ENCODE results near the gene ATP8B4.

The ATP8B4 gene

DNA sequence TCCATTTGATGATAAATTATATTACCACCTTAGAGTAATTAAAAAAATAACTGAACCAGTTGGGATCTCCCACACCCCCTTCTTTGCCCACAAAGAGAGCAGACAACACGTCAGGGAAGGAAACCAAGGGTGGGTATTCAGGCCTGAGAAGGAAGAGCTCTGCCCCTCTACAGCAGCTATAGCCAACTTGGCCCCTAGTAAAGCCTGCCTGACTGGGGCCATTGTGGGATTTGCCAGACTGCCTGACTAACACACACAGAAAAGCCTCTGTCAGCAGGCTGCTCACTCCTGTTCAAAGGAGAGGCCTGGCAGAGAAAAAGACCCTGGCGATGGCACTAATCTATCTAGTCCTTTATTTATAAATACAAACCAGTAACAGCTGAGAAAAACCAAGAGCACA lies 41.4 kb downstream of the ATP8B4 start:
- WGBS, 2 experiments (ENCODE audit: insufficient coverage in 2 of 2): 67% methylated on average over 1 of the region's 2 CpGs; no CpG with 5 or more reads in 1 of the 2 experiments
- no peak overlapping the region for H3K4me3 ChIP-seq (ENCODE audit: extremely low read depth, insufficient read depth, low read length, poor library complexity, severe bottlenecking)
- H3K36me3 ChIP-seq (ENCODE audit: control insufficient read depth, insufficient read depth, low read length): no peaks in the 10 kb centered on the region
- H3K27ac ChIP-seq (ENCODE audit: low read depth, low read length, severe bottlenecking): no peak overlapping the region
- H3K9me3 ChIP-seq (ENCODE audit: control insufficient read depth, low read length): no peaks in the 10 kb centered on the region
- no peaks in the 10 kb centered on the region for H3K4me1 ChIP-seq (ENCODE audit: control insufficient read depth, insufficient read depth, low read length, poor library complexity, severe bottlenecking)

DNA sequence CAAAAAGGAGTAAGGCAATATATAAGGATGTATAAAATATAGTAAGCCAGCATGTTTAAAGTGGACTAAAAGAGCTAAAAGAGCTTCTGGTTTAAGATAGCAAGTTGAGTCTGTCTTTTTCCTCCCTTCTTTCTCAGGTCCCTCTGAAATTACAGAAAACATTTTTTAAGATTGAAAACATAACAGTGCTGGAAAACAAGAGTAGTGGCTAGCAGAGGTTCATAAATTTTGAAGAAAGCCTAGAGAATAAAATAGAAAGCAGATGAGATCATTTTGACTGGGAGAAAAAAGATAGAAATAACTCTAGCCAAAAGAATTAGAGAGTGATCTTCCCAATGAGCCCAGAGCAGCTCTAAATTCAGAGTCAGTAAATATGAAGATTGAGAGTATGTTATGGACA lies 41.9 kb downstream of the ATP8B4 start:
- no peaks in the 10 kb centered on the region for H3K9me3 ChIP-seq (ENCODE audit: control insufficient read depth, low read length)
- H3K27ac ChIP-seq (ENCODE audit: low read depth, low read length, severe bottlenecking): no peak overlapping the region
- H3K36me3 ChIP-seq (ENCODE audit: control insufficient read depth, insufficient read depth, low read length): no peaks in the 10 kb centered on the region
- H3K4me1 ChIP-seq (ENCODE audit: control insufficient read depth, insufficient read depth, low read length, poor library complexity, severe bottlenecking): no peaks in the 10 kb centered on the region
- H3K4me3 ChIP-seq (ENCODE audit: extremely low read depth, insufficient read depth, low read length, poor library complexity, severe bottlenecking): no peak overlapping the region

DNA sequence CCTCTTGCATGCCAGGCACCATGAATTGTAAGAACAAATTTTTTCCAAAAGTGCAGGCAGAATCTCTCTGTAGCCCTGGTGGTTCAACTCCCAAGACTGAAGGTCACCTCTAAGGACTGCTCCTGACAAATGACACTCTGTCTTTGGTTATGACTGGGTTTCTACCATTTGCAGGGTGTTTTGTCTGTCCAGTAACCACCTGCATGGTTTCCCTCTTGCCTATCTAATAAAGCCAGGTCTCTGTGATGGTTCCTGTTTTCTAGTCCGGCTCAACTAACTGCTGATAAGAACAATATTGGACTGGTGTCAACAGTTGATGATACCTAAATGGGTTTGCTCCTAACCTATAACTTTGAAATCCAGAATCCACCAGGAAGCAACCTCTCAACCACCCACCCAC lies 43.7 kb downstream of the ATP8B4 start:
- H3K27ac ChIP-seq (ENCODE audit: low read depth, low read length, severe bottlenecking): no peak overlapping the region
- H3K4me1 ChIP-seq (ENCODE audit: control insufficient read depth, insufficient read depth, low read length, poor library complexity, severe bottlenecking): no peaks in the 10 kb centered on the region
- no CpG with 5 or more reads among the region's 1 CpG for WGBS, 2 experiments (ENCODE audit: insufficient coverage in 2 of 2)
- H3K4me3 ChIP-seq (ENCODE audit: extremely low read depth, insufficient read depth, low read length, poor library complexity, severe bottlenecking): no peak overlapping the region
- no peaks in the 10 kb centered on the region for H3K36me3 ChIP-seq (ENCODE audit: control insufficient read depth, insufficient read depth, low read length)
- H3K9me3 ChIP-seq (ENCODE audit: control insufficient read depth, low read length): no peaks in the 10 kb centered on the region

DNA sequence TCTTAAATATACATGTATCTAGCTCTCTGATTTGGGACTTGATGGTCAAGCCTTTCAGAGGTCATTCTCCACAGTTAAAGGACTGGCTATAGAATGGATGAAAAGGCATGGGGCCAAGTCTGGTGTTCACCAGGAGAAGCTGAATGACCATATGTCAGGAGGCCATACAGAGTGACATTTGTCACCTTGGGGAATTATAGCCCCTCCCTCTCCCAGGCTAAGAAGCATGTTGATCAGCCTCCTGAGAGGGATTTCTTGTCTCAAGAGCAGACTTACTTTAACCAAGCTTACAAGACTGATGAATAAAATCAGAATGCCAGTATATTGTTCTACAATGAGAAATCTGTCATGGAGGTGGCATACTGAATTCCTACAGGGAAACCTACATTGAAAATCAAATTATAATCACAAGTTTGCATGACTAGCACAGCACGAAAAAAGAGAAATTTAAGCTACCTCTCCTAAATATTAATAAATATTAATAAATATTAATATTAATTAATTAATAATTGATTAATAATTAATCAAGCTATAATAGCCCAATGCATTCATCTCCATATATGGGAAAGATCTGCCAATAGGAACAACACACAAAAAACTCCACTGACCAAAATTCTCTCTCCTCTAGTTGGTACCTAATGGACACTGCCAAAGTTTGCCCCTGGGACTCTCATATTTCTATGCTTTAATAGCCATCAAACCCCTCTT lies 47.3 kb downstream of the ATP8B4 start:
- no peaks in the 10 kb centered on the region for H3K36me3 ChIP-seq (ENCODE audit: control insufficient read depth, insufficient read depth, low read length)
- no peak overlapping the region for H3K4me3 ChIP-seq (ENCODE audit: extremely low read depth, insufficient read depth, low read length, poor library complexity, severe bottlenecking)
- WGBS, 2 experiments (ENCODE audit: insufficient coverage in 2 of 2): no CpG with 5 or more reads among the region's 1 CpG
- H3K4me1 ChIP-seq (ENCODE audit: control insufficient read depth, insufficient read depth, low read length, poor library complexity, severe bottlenecking): no peaks in the 10 kb centered on the region
- no peaks in the 10 kb centered on the region for H3K9me3 ChIP-seq (ENCODE audit: control insufficient read depth, low read length)
- H3K27ac ChIP-seq (ENCODE audit: low read depth, low read length, severe bottlenecking): no peak overlapping the region

DNA sequence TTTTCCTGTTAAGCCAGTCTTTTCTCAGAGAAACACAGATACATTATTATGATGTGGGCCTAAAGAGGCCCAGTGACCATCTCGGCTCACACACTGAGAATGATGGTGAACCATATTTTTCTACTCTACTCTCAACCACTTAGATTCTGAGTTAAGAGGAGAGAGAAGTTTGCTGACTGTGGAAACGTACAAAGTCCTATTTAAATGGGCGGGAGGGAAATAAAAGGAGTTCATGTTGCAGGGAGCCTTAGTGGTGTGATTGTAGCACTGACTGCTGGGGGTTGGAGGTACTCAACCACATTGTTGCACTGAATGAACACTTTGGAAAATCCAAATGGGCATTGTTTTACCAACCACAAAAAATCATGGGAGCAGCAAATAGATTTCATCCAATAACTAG lies 51.0 kb downstream of the ATP8B4 start:
- H3K27ac ChIP-seq (ENCODE audit: low read depth, low read length, severe bottlenecking): no peak overlapping the region
- H3K9me3 ChIP-seq (ENCODE audit: control insufficient read depth, low read length): no peaks in the 10 kb centered on the region
- H3K36me3 ChIP-seq (ENCODE audit: control insufficient read depth, insufficient read depth, low read length): no peaks in the 10 kb centered on the region
- no peaks in the 10 kb centered on the region for H3K4me1 ChIP-seq (ENCODE audit: control insufficient read depth, insufficient read depth, low read length, poor library complexity, severe bottlenecking)
- no peak overlapping the region for H3K4me3 ChIP-seq (ENCODE audit: extremely low read depth, insufficient read depth, low read length, poor library complexity, severe bottlenecking)
- WGBS, 2 experiments (ENCODE audit: insufficient coverage in 2 of 2): 80 to 100% methylated on average over 2 of the region's 3 CpGs

DNA sequence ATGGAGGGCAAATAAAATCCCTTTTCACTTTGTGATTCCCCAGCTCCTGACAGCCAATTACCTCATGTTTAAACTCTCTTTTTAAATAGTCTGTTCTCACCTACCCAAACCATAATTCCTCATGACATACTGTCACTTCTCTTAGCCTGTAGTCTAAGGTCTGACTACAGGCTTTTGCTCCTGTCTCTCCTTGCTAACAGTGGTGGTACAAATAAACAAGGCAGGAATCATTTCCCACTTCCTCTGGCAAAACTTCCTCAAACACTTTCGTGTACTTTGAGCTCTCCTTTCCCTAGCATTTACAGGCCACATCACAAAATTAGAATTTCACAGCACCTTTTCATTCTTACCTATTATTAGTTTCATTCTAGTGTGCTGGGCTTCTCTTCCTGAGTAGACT lies 51.8 kb downstream of the ATP8B4 start:
- Histone ChIP-seq H3K27ac (ENCODE audit: low read depth, low read length, severe bottlenecking) (no peak overlapping the region), H3K4me1 (ENCODE audit: control insufficient read depth, insufficient read depth, low read length, poor library complexity, severe bottlenecking) (no peaks in the 10 kb centered on the region), H3K36me3 (ENCODE audit: control insufficient read depth, insufficient read depth, low read length) (no peaks in the 10 kb centered on the region), H3K4me3 (ENCODE audit: extremely low read depth, insufficient read depth, low read length, poor library complexity, severe bottlenecking) (no peak overlapping the region), H3K9me3 (ENCODE audit: control insufficient read depth, low read length) (no peaks in the 10 kb centered on the region)
- WGBS, 2 experiments (ENCODE audit: insufficient coverage in 2 of 2): 100% methylated on average over 1 of the region's 1 CpG; no CpG with 5 or more reads in 1 of the 2 experiments

DNA sequence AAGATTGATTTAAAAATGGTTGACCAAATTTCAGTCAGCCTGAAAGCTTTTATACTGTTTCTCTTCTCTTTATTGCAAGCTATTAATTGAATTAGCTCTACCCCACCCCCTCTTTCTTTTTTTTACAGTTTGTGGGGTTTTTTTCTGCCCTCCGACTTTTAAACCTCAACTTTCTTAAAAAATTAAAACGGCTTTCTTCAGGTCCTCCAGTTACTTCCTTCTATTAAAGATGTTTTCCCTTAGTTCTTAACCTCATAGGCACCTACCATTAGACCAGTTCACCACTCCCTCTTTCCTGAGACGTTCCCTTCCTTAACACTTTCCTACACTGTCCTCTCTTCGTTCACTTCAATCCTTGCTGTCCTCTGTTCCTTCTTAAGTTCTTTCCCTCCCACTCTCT lies 52.4 kb downstream of the ATP8B4 start:
- Histone ChIP-seq H3K4me1 (ENCODE audit: control insufficient read depth, insufficient read depth, low read length, poor library complexity, severe bottlenecking) (no peaks in the 10 kb centered on the region), H3K27ac (ENCODE audit: low read depth, low read length, severe bottlenecking) (no peak overlapping the region), H3K4me3 (ENCODE audit: extremely low read depth, insufficient read depth, low read length, poor library complexity, severe bottlenecking) (no peak overlapping the region), H3K36me3 (ENCODE audit: control insufficient read depth, insufficient read depth, low read length) (no peaks in the 10 kb centered on the region), H3K9me3 (ENCODE audit: control insufficient read depth, low read length) (no peaks in the 10 kb centered on the region)
- WGBS, 2 experiments (ENCODE audit: insufficient coverage in 2 of 2): 79 to 87% methylated on average over 2 to 4 of the region's 4 CpGs

DNA sequence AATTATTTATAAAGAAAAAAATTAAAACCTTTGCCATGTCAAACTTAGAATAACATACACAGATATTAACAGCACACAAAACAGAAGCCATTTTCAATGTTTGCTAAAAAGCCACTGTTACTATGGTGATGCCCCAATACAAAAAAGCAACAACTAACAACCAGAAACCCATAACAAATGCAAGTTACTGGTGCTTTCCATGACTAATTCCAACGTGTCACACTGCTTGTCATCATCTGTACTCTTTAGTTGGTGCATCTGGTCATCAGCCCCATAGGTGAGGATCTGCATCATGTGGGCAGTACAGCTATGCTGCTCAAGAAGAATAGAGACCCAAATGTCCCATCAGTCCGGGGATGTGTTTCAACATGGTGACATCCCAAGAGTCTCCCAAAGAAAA lies 52.8 kb downstream of the ATP8B4 start:
- H3K36me3 ChIP-seq (ENCODE audit: control insufficient read depth, insufficient read depth, low read length): no peaks in the 10 kb centered on the region
- WGBS, 2 experiments (ENCODE audit: insufficient coverage in 2 of 2): 83 to 100% methylated on average over 1 to 2 of the region's 2 CpGs
- H3K4me1 ChIP-seq (ENCODE audit: control insufficient read depth, insufficient read depth, low read length, poor library complexity, severe bottlenecking): no peaks in the 10 kb centered on the region
- no peaks in the 10 kb centered on the region for H3K9me3 ChIP-seq (ENCODE audit: control insufficient read depth, low read length)
- H3K4me3 ChIP-seq (ENCODE audit: extremely low read depth, insufficient read depth, low read length, poor library complexity, severe bottlenecking): no peak overlapping the region
- H3K27ac ChIP-seq (ENCODE audit: low read depth, low read length, severe bottlenecking): no peak overlapping the region

DNA sequence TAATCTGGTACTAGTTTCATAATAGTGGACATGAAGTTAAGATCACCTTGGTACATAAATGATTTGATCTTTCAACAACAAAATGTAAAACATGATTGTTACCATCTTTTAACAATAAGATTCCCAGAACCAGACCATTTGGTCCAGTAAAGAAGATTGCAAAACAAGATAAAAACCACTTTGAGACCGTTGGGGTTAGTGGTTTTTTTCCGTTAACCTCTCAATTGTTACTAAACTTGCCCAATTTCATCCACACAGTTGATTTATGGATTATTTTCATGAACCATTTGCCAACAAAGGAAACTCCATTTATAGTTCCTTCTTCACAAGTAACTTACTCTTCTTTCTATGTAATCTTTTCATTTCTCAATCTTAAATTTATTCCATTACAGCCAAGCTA lies 53.8 kb downstream of the ATP8B4 start:
- Histone ChIP-seq H3K4me1 (ENCODE audit: control insufficient read depth, insufficient read depth, low read length, poor library complexity, severe bottlenecking) (no peaks in the 10 kb centered on the region), H3K4me3 (ENCODE audit: extremely low read depth, insufficient read depth, low read length, poor library complexity, severe bottlenecking) (no peak overlapping the region), H3K9me3 (ENCODE audit: control insufficient read depth, low read length) (no peaks in the 10 kb centered on the region), H3K27ac (ENCODE audit: low read depth, low read length, severe bottlenecking) (no peak overlapping the region), H3K36me3 (ENCODE audit: control insufficient read depth, insufficient read depth, low read length) (no peaks in the 10 kb centered on the region)
- WGBS, 2 experiments (ENCODE audit: insufficient coverage in 2 of 2): 86 to 88% methylated on average over 2 of the region's 2 CpGs

DNA sequence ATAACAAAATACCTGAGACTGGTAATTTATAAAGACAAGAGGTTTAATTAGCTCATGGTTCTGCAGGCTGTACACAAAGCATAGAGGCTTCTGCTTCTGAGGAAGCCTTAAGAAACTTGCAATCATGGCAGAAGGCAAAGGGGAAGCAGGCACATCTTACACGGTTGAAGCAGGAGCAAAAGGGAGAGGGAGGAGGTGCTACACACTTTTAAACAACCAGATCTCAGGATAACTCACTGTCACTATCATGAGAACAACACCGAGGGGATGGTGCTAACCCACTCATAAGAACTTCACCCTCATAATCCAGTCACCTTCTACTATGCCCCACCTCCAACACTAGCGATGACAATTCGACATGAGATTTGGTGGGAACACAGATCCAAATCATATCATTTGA lies 54.4 kb downstream of the ATP8B4 start:
- Histone ChIP-seq H3K9me3 (ENCODE audit: control insufficient read depth, low read length) (no peaks in the 10 kb centered on the region), H3K36me3 (ENCODE audit: control insufficient read depth, insufficient read depth, low read length) (no peaks in the 10 kb centered on the region), H3K4me1 (ENCODE audit: control insufficient read depth, insufficient read depth, low read length, poor library complexity, severe bottlenecking) (no peaks in the 10 kb centered on the region), H3K4me3 (ENCODE audit: extremely low read depth, insufficient read depth, low read length, poor library complexity, severe bottlenecking) (no peak overlapping the region), H3K27ac (ENCODE audit: low read depth, low read length, severe bottlenecking) (no peak overlapping the region)
- 86% methylated on average over 1 of the region's 4 CpGs; no CpG with 5 or more reads in 1 of the 2 experiments for WGBS, 2 experiments (ENCODE audit: insufficient coverage in 2 of 2)

DNA sequence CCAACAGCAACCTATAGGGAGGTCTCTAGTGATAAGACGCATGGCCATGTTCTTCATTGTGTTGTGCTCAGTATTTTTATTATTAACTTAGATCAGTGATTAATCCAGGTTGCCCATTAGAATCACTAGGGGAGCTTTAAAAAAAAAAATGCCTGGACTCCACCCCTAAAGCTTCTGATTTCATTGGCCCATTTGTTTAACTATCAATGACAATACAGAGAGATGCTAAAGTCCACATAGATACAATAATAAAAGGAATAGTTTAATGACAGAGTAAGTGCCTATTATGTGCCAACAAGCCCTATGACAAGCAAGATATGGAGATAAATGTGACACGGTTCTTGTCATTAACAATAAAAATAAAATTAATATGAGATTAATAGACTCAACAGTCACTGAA lies 55.8 kb downstream of the ATP8B4 start:
- no CpG with 5 or more reads among the region's 2 CpGs for WGBS, 2 experiments (ENCODE audit: insufficient coverage in 2 of 2)
- Histone ChIP-seq H3K27ac (ENCODE audit: low read depth, low read length, severe bottlenecking) (no peak overlapping the region), H3K9me3 (ENCODE audit: control insufficient read depth, low read length) (no peaks in the 10 kb centered on the region), H3K36me3 (ENCODE audit: control insufficient read depth, insufficient read depth, low read length) (no peaks in the 10 kb centered on the region), H3K4me3 (ENCODE audit: extremely low read depth, insufficient read depth, low read length, poor library complexity, severe bottlenecking) (no peak overlapping the region), H3K4me1 (ENCODE audit: control insufficient read depth, insufficient read depth, low read length, poor library complexity, severe bottlenecking) (no peaks in the 10 kb centered on the region)

Data from mesodermal cell (in vitro differentiated cells).